GM18951 (cell line): ENCODE measurements around the gene STK24.

Experiments
- POLR2A ChIP-seq: IDR thresholded peaks from 4 replicates; pipeline ENCODE4 v1.6.1; 2011; ENCODE audit warnings: mild to moderate bottlenecking; ENCODE audit not compliant: insufficient read length, insufficient read depth; ENCODE audit errors: extremely low read depth
- in situ Hi-C: fragments of 300-500 bp; cut with MboI; formaldehyde crosslinking; loops from one replicate; pipeline ENCODE4 v1.12.0; 2022; ENCODE audit warnings: low sequenced_read_pairs, mixed read lengths, inconsistent platforms; ENCODE audit not compliant: unreplicated experiment

STK24 gene

DNA sequence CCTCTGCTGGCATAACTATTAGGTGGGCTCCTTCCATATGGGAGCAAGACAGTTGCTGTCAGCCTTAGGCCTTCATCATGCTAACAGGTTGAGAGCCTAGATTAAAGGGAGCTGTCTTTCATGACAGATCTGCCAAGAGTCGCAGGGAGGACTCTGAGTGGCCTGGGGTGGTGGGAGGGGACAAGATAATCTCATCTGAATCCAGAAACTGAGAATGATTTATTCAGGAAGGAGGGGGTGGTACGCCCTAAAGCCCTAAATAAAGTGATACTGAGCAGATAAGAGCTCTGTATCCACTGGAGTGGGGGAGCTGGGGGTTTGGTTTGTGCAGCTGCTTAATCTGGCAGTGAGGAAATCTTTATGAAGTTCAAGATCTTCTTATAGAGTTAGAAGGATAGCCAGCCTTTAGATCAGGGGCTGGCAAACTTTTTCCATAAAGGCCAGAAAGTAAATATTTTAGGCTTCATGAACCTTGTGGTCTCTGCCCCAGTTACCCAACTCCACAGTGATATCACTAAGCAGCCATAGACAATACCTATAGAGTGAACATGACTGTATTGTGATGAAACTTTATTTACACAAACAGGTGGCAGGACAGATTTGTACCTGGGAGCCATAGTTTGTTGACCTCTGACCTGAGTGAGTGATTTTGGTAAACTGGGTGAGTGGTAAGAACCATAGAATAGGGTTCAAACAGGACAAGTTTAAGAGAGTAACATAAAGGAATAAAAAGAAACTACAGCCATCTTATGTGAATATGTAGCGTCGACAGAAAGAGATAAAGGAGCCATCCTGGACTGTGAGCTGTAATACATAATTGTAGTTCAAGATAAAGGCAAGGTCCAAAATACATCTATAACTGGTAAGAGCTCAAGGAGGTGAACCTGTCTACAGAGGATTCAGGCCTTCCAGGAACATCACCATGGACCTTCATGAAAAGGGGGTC, 9.8 kb upstream of the STK24 start:
- no peak for TF ChIP-seq POLR2A
- in situ Hi-C loops, result no loop called here

GRCh38 chr13:98585946-98586345, 9.0 kb upstream of the STK24 start:
- in situ Hi-C loops, result no loop called here
- no peak for TF ChIP-seq POLR2A

GRCh38 chr13:98585398-98585754, 8.5 kb upstream of the STK24 start:
- no peak for TF ChIP-seq POLR2A
- in situ Hi-C loops, result no loop called here

GRCh38 chr13:98584668-98585397, 7.9 kb upstream of the STK24 start:
- TF ChIP-seq POLR2A, result no peak
- in situ Hi-C loops, result no loop called here

DNA sequence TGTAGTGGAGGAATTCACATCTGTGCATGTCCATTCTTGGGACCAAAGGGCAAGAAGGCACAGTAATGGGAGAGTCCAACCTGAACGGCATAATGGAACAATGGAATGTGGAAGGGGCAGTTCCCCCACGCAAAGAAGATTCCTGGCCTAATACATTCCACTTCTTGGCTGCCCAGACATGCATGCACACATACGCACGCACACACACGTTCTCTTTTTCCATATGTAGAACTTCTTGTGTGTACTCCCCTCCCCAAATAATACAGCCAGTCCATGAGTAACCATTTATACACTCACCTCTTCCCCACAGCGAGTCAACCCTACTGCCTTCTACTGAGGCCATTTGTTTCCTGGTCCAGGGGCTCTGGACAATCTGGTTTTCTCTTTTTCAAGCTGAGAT, 6.0 kb upstream of the STK24 start:
- TF ChIP-seq POLR2A, result no peak
- in situ Hi-C loops, result no loop called here

GRCh38 chr13:98581971-98582702, 5.2 kb upstream of the STK24 start:
- in situ Hi-C loops, result no loop called here
- no peak for TF ChIP-seq POLR2A

- in situ Hi-C loops, result no loop called here
- TF ChIP-seq POLR2A, result no peak
Observed at GRCh38 chr13:98581381-98581780, 4.5 kb upstream of the STK24 start.

GRCh38 chr13:98580420-98580819, 3.5 kb upstream of the STK24 start:
- TF ChIP-seq POLR2A, result no peak
- in situ Hi-C loops, result no loop called here

- TF ChIP-seq POLR2A, result no peak
- in situ Hi-C loops, result no loop called here
Observed at GRCh38 chr13:98577836-98578285, 954 bp upstream of the STK24 start.

GRCh38 chr13:98576200-98576945, 534 bp downstream of the STK24 start:
- in situ Hi-C loops, result no loop called here
- TF ChIP-seq POLR2A, result no peak

GRCh38 chr13:98575904-98576199, 1.1 kb downstream of the STK24 start:
- TF ChIP-seq POLR2A, result no peak
- in situ Hi-C loops, result no loop called here

- no peak for TF ChIP-seq POLR2A
- in situ Hi-C loops, result no loop called here
Observed at GRCh38 chr13:98575009-98575903, 1.7 kb downstream of the STK24 start.
